Endothelial cell of umbilical vein (primary cell): ENCODE measurements around the gene TBRG1. TPM values are rescaled to one million over a fixed set of nuclear protein-coding genes. Genes with fewer than 3 reads are reported as not detected.

Experiments used
- BruUV-seq: library from RNA; stranded (reverse); fragments of 400-500 nt; replicated peaks from 2 replicates; lab custom pipeline; 2021; lab: Mats Ljungman, UMichigan
- CTCF ChIA-PET: fragments of 300-600, 350-600 bp; sonication (Branson Sonifier 250); formaldehyde crosslinking; loops from one replicate; lab custom pipeline; 2021; ENCODE audit warnings: antibody characterized with exemption, inconsistent platforms; lab: Charles Lee
- POLR2A ChIA-PET: fragments of 300-600, 350-600 bp; sonication (Branson Sonifier 250); formaldehyde crosslinking; loops from one replicate; lab custom pipeline; 2021; ENCODE audit warnings: antibody characterized with exemption, inconsistent platforms; lab: Charles Lee
- DNase-seq: peaks from one replicate; pipeline ENCODE4 v3.0.0-alpha.2; 2011; ENCODE audit warnings: low read depth, low spot score
- FAIRE-seq: peaks from 2 replicates; lab custom pipeline; 2011; peaks lifted over from hg19 to GRCh38; lab: Jason Lieb, UNC
- H2AFZ ChIP-seq: 2 replicates; pipeline ENCODE4 v1.6.0; 2012; ENCODE audit warnings: low read depth, low read length, control low read depth, inconsistent platforms
- H3K27ac ChIP-seq: 2 replicates; pipeline ENCODE4 v1.5.1; 2011; ENCODE audit warnings: low read depth, mild to moderate bottlenecking, control low read depth, low read length, moderate library complexity; ENCODE audit not compliant: insufficient read depth
- H3K27me3 ChIP-seq, 2 experiments: 2 replicates each; pipeline versions ENCODE4 v1.6.0 to v1.6.1; 2011; ENCODE audit warnings: low read length in 2 of 2, mixed read lengths in 1 of 2; ENCODE audit not compliant: control insufficient read depth in 2 of 2, insufficient read depth in 2 of 2
- H3K36me3 ChIP-seq, 2 experiments: 2 replicates in 1 of 2; 3 replicates in 1 of 2; pipeline ENCODE4 v1.5.1; 2011; ENCODE audit warnings: low read length in 2 of 2, mild to moderate bottlenecking in 1 of 2, moderate library complexity in 1 of 2; ENCODE audit not compliant: control insufficient read depth in 2 of 2, insufficient read depth in 2 of 2; ENCODE audit errors: extremely low read depth in 1 of 2
- H3K4me1 ChIP-seq: 3 replicates; pipeline ENCODE4 v1.5.1; 2011; ENCODE audit warnings: mild to moderate bottlenecking, low read length; ENCODE audit not compliant: control insufficient read depth, insufficient read depth; ENCODE audit errors: extremely low read depth
- H3K4me2 ChIP-seq: 2 replicates; pipeline ENCODE4 v1.6.1; 2011; ENCODE audit warnings: low read length, control low read depth, mixed read lengths; ENCODE audit not compliant: insufficient read depth
- H3K4me3 ChIP-seq, 3 experiments: fragments of 200-600 bp in 1 of 3; sonication (generic), shearing (Covaris generic) in 1 of 3; replicated peaks in 1 of 3; 2 replicates each; pipeline ENCODE4 v1.5.1; 2011 to 2016; ENCODE audit warnings: control low read depth in 3 of 3, low read length in 3 of 3, mild to moderate bottlenecking in 2 of 3, inconsistent platforms in 1 of 3, low read depth in 1 of 3, moderate library complexity in 1 of 3; ENCODE audit not compliant: insufficient read depth in 1 of 3
- H3K79me2 ChIP-seq: 2 replicates; pipeline ENCODE4 v1.6.0; 2012; ENCODE audit warnings: low read length, inconsistent platforms; ENCODE audit not compliant: control insufficient read depth, insufficient read depth
- H3K9ac ChIP-seq: replicated peaks from 2 replicates; pipeline ENCODE3; 2011; ENCODE audit warnings: low read length, control low read depth; ENCODE audit not compliant: insufficient read depth; ENCODE audit errors: extremely low read depth
- H3K9me1 ChIP-seq: replicated peaks from 3 replicates; pipeline ENCODE4 v1.6.0; 2011; ENCODE audit warnings: mild to moderate bottlenecking, low read length; ENCODE audit not compliant: control insufficient read depth, insufficient read depth; ENCODE audit errors: extremely low read depth
- H3K9me3 ChIP-seq: replicated peaks from 2 replicates; pipeline ENCODE4 v1.5.1; 2012; ENCODE audit warnings: low read length, inconsistent platforms; ENCODE audit not compliant: control insufficient read depth, insufficient read depth
- H4K20me1 ChIP-seq: replicated peaks from 2 replicates; pipeline ENCODE3; 2011; ENCODE audit warnings: mild to moderate bottlenecking, low read length; ENCODE audit not compliant: control insufficient read depth, insufficient read depth; ENCODE audit errors: extremely low read depth
- CTCF ChIP-seq, 2 donors: IDR thresholded peaks; 1 replicate in 1 of 2; 2 replicates in 1 of 2; pipeline ENCODE4 v1.5.1; 2011; ENCODE audit warnings: low read length in 2 of 2, mild to moderate bottlenecking in 2 of 2, moderate library complexity in 2 of 2, control low read depth in 1 of 2, inconsistent platforms in 1 of 2, low read depth in 1 of 2; ENCODE audit not compliant: insufficient read depth in 1 of 2; ENCODE audit errors: extremely low read depth in 1 of 2
- EZH2 ChIP-seq: IDR thresholded peaks from 2 replicates; pipeline ENCODE4 v1.6.1; 2012; ENCODE audit warnings: borderline replicate concordance, low read depth, mild to moderate bottlenecking, moderate library complexity, low read length, inconsistent platforms; ENCODE audit not compliant: severe bottlenecking
- FOS ChIP-seq: IDR thresholded peaks from 2 replicates; pipeline ENCODE4 v1.6.1; 2011; ENCODE audit warnings: mild to moderate bottlenecking, low read length, moderate library complexity, borderline replicate concordance; ENCODE audit not compliant: insufficient read depth
- GATA2 ChIP-seq: IDR thresholded peaks from 2 replicates; pipeline ENCODE4 v1.7.0; 2011; ENCODE audit warnings: low read depth, mild to moderate bottlenecking, moderate library complexity, mixed read lengths, low read length; ENCODE audit not compliant: insufficient read length, insufficient read depth
- JUN ChIP-seq: IDR thresholded peaks from 2 replicates; pipeline ENCODE4 v1.6.1; 2011; ENCODE audit warnings: borderline replicate concordance, low read depth; ENCODE audit not compliant: insufficient read length, insufficient read depth
- MAX ChIP-seq: IDR thresholded peaks from 2 replicates; pipeline ENCODE4 v1.6.1; 2011; ENCODE audit not compliant: insufficient read depth, insufficient read length
- MYC ChIP-seq: IDR thresholded peaks from one replicate; pipeline ENCODE4 v1.6.1; 2011; ENCODE audit warnings: mild to moderate bottlenecking, low read depth, low read length
- POLR2A ChIP-seq: IDR thresholded peaks from 2 replicates; pipeline ENCODE4 v1.6.1; 2012; ENCODE audit warnings: low read depth, mild to moderate bottlenecking, control low read depth, low read length
- POLR2AphosphoS5 ChIP-seq: IDR thresholded peaks from 2 replicates; pipeline ENCODE4 v1.6.1; 2012; ENCODE audit warnings: low read depth, mild to moderate bottlenecking, control low read depth, low read length, moderate library complexity; ENCODE audit not compliant: insufficient read depth
- dilution Hi-C: fragments of 300-500 bp; cut with MboI; formaldehyde crosslinking; loops from one replicate; pipeline ENCODE4 v1.15.0; 2019; ENCODE audit warnings: low sequenced_read_pairs; ENCODE audit not compliant: extremely low pct_ligation_motif_present
- intact Hi-C: fragments of 100-400 bp; cut with micrococcal nuclease; formaldehyde crosslinking; loops from one replicate; pipeline ENCODE4 v1.10.0; 2022
- polyA plus RNA-seq, 4 experiments: library from polyadenylated mRNA; depleted of rRNA in 3 of 4; stranded (reverse) in 3 of 4; unstranded in 1 of 4; fragments of >200 nt; gene quantifications; 2 replicates each; pipeline versions ENCODE4 v1.2.1 to v1.2.3, GENCODE V29; 2011 to 2012; ENCODE audit warnings: missing spikeins in 1 of 4
- total RNA-seq: library from RNA; stranded (reverse); gene quantifications from 2 replicates; pipeline ENCODE4 v1.2.3, GENCODE V29; 2021

TBRG1 gene
- total and polyA plus RNA-seq, 2 donors (not counting 3 experiments of a cell fraction or from before 2014, with no cell fraction given): 22.4 to 29.6 TPM

- H3K36me3 ChIP-seq: peaks cover 16 to 29% of the 10 kb centered on the region in 2 experiments
Measured at GRCh38 chr11:124627546-124627945, 4.9 kb downstream of the TBRG1 start.

More at GRCh38 chr11:124627546-124627945, 4.9 kb downstream of the TBRG1 start:
- FAIRE-seq (no peak), DNase-seq (no peak)
- ChIA-PET POLR2A (no interaction called here), CTCF (interaction anchor here (0.8 to 1.5 kb wide), 3 partner anchors 166 to 222 kb away, joined by 3 to 4 read pairs (median 3); no protein-coding TSS in a partner anchor)
- dilution Hi-C loops: no loop called here
- Histone ChIP-seq H3K4me3 (no peak overlapping the region), H3K4me1 (peaks cover 14% of the 10 kb centered on the region), H3K4me2 (no peak overlapping the region), H4K20me1 (no peaks in the 10 kb centered on the region), H2AFZ (no peak overlapping the region), H3K27me3 (no peaks in the 10 kb centered on the region), H3K27ac (no peak overlapping the region), H3K9me1 (no peaks in the 10 kb centered on the region), H3K9me3 (no peaks in the 10 kb centered on the region), H3K9ac (no peak overlapping the region), H3K79me2 (peaks cover 25% of the 10 kb centered on the region)
- intact Hi-C loops: no loop called here
- BruUV-seq: no TSS peak
- no peak for TF ChIP-seq MYC
- TF ChIP-seq POLR2AphosphoS5: no peak
- TF ChIP-seq JUN: no peak
- no peak for TF ChIP-seq FOS
- no peak for TF ChIP-seq POLR2A
- TF ChIP-seq MAX: no peak
- no peak for TF ChIP-seq GATA2
- no peak for TF ChIP-seq CTCF (IDR thresholded peaks at IDR 0.05; ENCODE audit: extremely low read depth in 1 of 2, insufficient read depth in 1 of 2, low read depth in 1 of 2, low read length in 2 of 2)
- TF ChIP-seq EZH2: no peak
